HepG2 (cell line): ENCODE measurements around the gene CDH13. TPM values are rescaled to one million over a fixed set of nuclear protein-coding genes. Genes with fewer than 3 reads are reported as not detected.

Experiments
- ATAC-seq: fragments of 200-7000 bp; cut with Tn5 transposase; 3 replicates; pipeline ENCODE4 v1.9.1; 2020; ENCODE audit warnings: mild to moderate bottlenecking, moderate library complexity
- BruUV-seq: library from RNA; stranded (reverse); fragments of 400-500 nt; replicated peaks from 2 replicates; lab custom pipeline; 2021; lab: Mats Ljungman, UMichigan
- CTCF ChIA-PET: fragments of 300-600 bp; formaldehyde crosslinking; extraction: SDS; loops from one replicate; lab custom pipeline; 2021; ENCODE audit warnings: low total read pairs, inconsistent platforms, low intra/inter-chr PET ratio; lab: Yijun Ruan, JAX
- POLR2A ChIA-PET: fragments of 350-600 bp; sonication (Branson Sonifier 250); formaldehyde crosslinking; loops from one replicate; lab custom pipeline; 2020; ENCODE audit warnings: antibody characterized with exemption, inconsistent platforms; lab: Yijun Ruan, JAX
- DNase-seq: peaks from one replicate; pipeline ENCODE4 v3.0.0-alpha.2; 2015; ENCODE audit warnings: low spot score
- FAIRE-seq: peaks from 3 replicates; lab custom pipeline; 2011; peaks lifted over from hg19 to GRCh38; lab: Jason Lieb, UNC
- H2AFZ ChIP-seq: one replicate; pipeline ENCODE4 v1.6.1; 2011; ENCODE audit warnings: low read length, inconsistent platforms
- H3K27ac ChIP-seq: fragments of 300-600 bp; 3 replicates; pipeline ENCODE4 v1.8.0; 2011; ENCODE audit warnings: mixed run types, mild to moderate bottlenecking, mixed read lengths, low read length, inconsistent platforms; ENCODE audit not compliant: insufficient read depth; ENCODE audit errors: extremely low read length
- H3K27me3 ChIP-seq, 2 experiments: fragments of 200-600 bp in 1 of 2; 2 replicates in 1 of 2; 3 replicates in 1 of 2; pipeline versions ENCODE4 v1.6.0 to v1.8.0; 2011; ENCODE audit warnings: low read length in 2 of 2, mild to moderate bottlenecking in 2 of 2, moderate library complexity in 2 of 2, inconsistent platforms in 1 of 2; ENCODE audit not compliant: insufficient read depth in 2 of 2, control insufficient read depth in 1 of 2
- H3K36me3 ChIP-seq, 2 experiments: fragments of 200-600 bp in 1 of 2; replicated peaks in 1 of 2; 2 replicates in 1 of 2; 3 replicates in 1 of 2; pipeline versions ENCODE4 v1.5.1 to v1.8.0; 2011; ENCODE audit warnings: low read length in 2 of 2, inconsistent platforms in 1 of 2; ENCODE audit not compliant: insufficient read depth in 2 of 2, control insufficient read depth in 1 of 2
- H3K4me1 ChIP-seq: 2 replicates; pipeline ENCODE4 v1.5.1; 2012; ENCODE audit warnings: low read length, inconsistent platforms; ENCODE audit not compliant: insufficient read depth
- H3K4me2 ChIP-seq: 2 replicates; pipeline ENCODE4 v1.6.0; 2011; ENCODE audit warnings: low read depth, low read length, inconsistent platforms
- H3K4me3 ChIP-seq, 3 experiments: fragments of 200-600 bp in 1 of 3; sonication (generic), shearing (Covaris generic) in 1 of 3; replicated peaks in 1 of 3; 2 replicates each; pipeline ENCODE4 v1.5.1; 2011 to 2016; ENCODE audit warnings: low read length in 3 of 3, inconsistent platforms in 2 of 3, low read depth in 2 of 3, mild to moderate bottlenecking in 2 of 3, control low read depth in 1 of 3, mixed read lengths in 1 of 3; ENCODE audit not compliant: insufficient read depth in 1 of 3
- H3K79me2 ChIP-seq: one replicate; pipeline ENCODE4 v1.6.1; 2011; ENCODE audit warnings: low read length, inconsistent platforms; ENCODE audit not compliant: insufficient read depth
- H3K9ac ChIP-seq: 2 replicates; pipeline ENCODE4 v1.6.0; 2011; ENCODE audit warnings: mild to moderate bottlenecking, low read depth, low read length, inconsistent platforms; ENCODE audit not compliant: insufficient read depth
- H3K9me3 ChIP-seq: 2 replicates; pipeline ENCODE4 v1.5.1; 2012; ENCODE audit warnings: mild to moderate bottlenecking, low read length
- H4K20me1 ChIP-seq: 2 replicates; pipeline ENCODE4 v1.6.0; 2011; ENCODE audit warnings: inconsistent platforms, mild to moderate bottlenecking, low read length, moderate library complexity; ENCODE audit not compliant: insufficient read depth
- CBX2 ChIP-seq, 2 experiments: fragments of 200-600 bp in 1 of 2; sonication (generic); formaldehyde crosslinking in 1 of 2; IDR thresholded peaks; 2 replicates each; pipeline versions ENCODE4 v1.7.0 to v1.8.1; 2018 to 2022; ENCODE audit warnings: low read depth in 2 of 2, low read length in 1 of 2, mild to moderate bottlenecking in 1 of 2, missing genetic modification reagents in 1 of 2
- KLF15 ChIP-seq: sonication (generic); formaldehyde crosslinking; IDR thresholded peaks from 2 replicates; pipeline ENCODE4 v1.8.1; 2023; ENCODE audit warnings: borderline replicate concordance, mild to moderate bottlenecking, inconsistent platforms, missing genetic modification reagents, mixed read lengths
- KMT2A ChIP-seq: sonication (generic); formaldehyde crosslinking; IDR thresholded peaks from 2 replicates; pipeline ENCODE4 v1.4.0; 2020; ENCODE audit warnings: missing genetic modification reagents
- ZMAT3 ChIP-seq: sonication (generic); formaldehyde crosslinking; conservative IDR thresholded peaks from 2 replicates; pipeline ENCODE4 v1.7.0; 2021; ENCODE audit warnings: missing genetic modification reagents
- ZNF263 ChIP-seq: sonication (generic); formaldehyde crosslinking; IDR thresholded peaks from 2 replicates; pipeline ENCODE4 v1.4.0; 2020; ENCODE audit warnings: missing genetic modification reagents
- ZNF383 ChIP-seq: sonication (generic); formaldehyde crosslinking; IDR thresholded peaks from 2 replicates; pipeline ENCODE4 v1.4.0; 2020; ENCODE audit warnings: missing genetic modification reagents, mild to moderate bottlenecking, borderline replicate concordance
- ZNF543 ChIP-seq: sonication (generic); formaldehyde crosslinking; IDR thresholded peaks from 2 replicates; pipeline ENCODE4 v1.4.0; 2020; ENCODE audit warnings: mild to moderate bottlenecking, missing genetic modification reagents
- ZNF549 ChIP-seq: sonication (generic); formaldehyde crosslinking; IDR thresholded peaks from 2 replicates; pipeline ENCODE4 v1.5.0; 2020; ENCODE audit warnings: missing genetic modification reagents
- WGBS: methylation state at CpG from one replicate; pipeline ENCODE4 v1.1.6; 2017; ENCODE audit warnings: low lambda C conversion rate; 5-methylcytosine and 5-hydroxymethylcytosine counted together
- in situ Hi-C: cut with HindIII; loops from 2 replicates; pipeline ENCODE4 v1.10.0; 2017; ENCODE audit warnings: low pct_unique_long_range_greater_than_20kb; ENCODE audit not compliant: extremely low pct_ligation_motif_present
- intact Hi-C: fragments of 100-400 bp; cut with micrococcal nuclease; formaldehyde crosslinking; loops from one replicate; pipeline ENCODE4 v1.10.0; 2022; ENCODE audit not compliant: unreplicated experiment
- polyA plus RNA-seq, 8 experiments: library from polyadenylated mRNA; depleted of rRNA in 3 of 8; stranded (reverse) in 7 of 8; unstranded in 1 of 8; fragments of >200 nt; fragmentation: Illumina TruSeq in 4 of 8; extraction: Trizol in 4 of 8; gene quantifications; 2 replicates each; pipeline versions ENCODE4 v1.2.1 to v1.2.3, GENCODE V29; 2011 to 2016; ENCODE audit warnings: low read depth in 4 of 8, missing spikeins in 1 of 8, mixed read lengths in 1 of 8; ENCODE audit not compliant: insufficient read depth in 1 of 8
- total RNA-seq, 5 experiments: library from RNA; depleted of rRNA; stranded (reverse); fragments of >200 nt; fragmentation: Illumina TruSeq; extraction: Trizol; gene quantifications; 2 replicates each; pipeline ENCODE4 v1.2.3, GENCODE V29; 2016; ENCODE audit warnings: low read depth in 1 of 5
- TF ChIP-seq, protein P1 (sequence below): sonication (generic); formaldehyde crosslinking; IDR thresholded peaks from 2 replicates; pipeline ENCODE4 v1.8.1; 2023; ENCODE audit warnings: mild to moderate bottlenecking, missing genetic modification reagents
- TF ChIP-seq, protein P2 (sequence below), 2 experiments: sonication (generic) in 1 of 2; formaldehyde crosslinking in 1 of 2; IDR thresholded peaks; 2 replicates each; pipeline versions ENCODE4 v1.4.0 to v1.6.1; 2016 to 2020; ENCODE audit warnings: borderline replicate concordance in 1 of 2, low read depth in 1 of 2, mild to moderate bottlenecking in 1 of 2, missing genetic modification reagents in 1 of 2
- TF ChIP-seq, protein P3 (sequence below): sonication (generic); formaldehyde crosslinking; IDR thresholded peaks from 2 replicates; pipeline ENCODE4 v1.8.0; 2023; ENCODE audit warnings: mild to moderate bottlenecking, missing genetic modification reagents
- TF ChIP-seq, protein P4 (sequence below): sonication (generic); formaldehyde crosslinking; IDR thresholded peaks from 2 replicates; pipeline ENCODE4 v1.8.0; 2022; ENCODE audit warnings: mild to moderate bottlenecking, missing genetic modification reagents; ENCODE audit not compliant: insufficient replicate concordance

CDH13 gene
- total and polyA plus RNA-seq, 2 of the 13 experiments (the other 11 are each of a cell fraction or from before 2014, with no cell fraction given) = not detected

DNA sequence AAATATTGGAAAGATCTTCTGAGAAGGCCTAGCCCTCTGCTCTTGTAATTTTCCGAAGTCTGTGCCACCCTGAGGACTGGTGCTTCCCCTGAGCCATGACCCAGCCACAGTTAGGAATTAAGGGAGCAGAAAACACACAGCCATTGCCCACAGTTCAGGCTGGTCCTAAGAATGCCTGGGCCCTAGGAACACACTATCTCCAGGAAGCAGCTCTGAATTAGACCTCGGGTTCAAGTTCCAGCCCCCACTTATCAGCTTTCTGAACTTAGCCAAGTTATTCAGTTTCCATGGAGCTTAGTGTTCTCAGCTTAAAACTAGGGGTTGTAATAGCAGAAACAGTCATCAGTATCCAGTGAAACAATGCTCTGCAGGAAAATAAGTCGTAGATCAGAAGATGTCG lies 56.0 kb downstream of the CDH13 start (continued):
- no peak for TF ChIP-seq KLF15 (CRISPR knock-in tag)

DNA sequence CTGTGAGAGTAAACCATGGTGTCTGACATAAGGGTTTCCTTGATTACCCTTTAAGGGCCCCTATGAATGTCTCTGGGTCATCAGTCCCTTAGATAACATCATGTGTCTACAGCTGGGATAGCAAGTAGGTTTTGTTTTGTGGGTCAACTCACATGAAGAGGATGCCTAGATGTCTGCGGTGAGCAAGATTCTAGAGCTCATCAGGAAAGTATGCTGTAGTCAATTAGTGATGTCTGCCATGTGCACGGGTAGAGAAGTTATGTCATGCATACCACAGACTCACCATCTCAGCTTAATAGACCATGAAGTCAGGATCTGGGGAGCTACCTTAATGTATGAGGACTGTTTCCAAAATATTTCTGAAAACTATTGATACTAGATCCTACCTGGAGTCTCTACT lies 57.5 kb downstream of the CDH13 start:
- Histone ChIP-seq H3K27me3 (no peaks in the 10 kb centered on the region), H2AFZ (no peak overlapping the region), H3K27ac (no peak overlapping the region), H3K9me3 (no peaks in the 10 kb centered on the region), H3K9ac (no peak overlapping the region), H3K4me3 (no peak overlapping the region), H3K36me3 (no peaks in the 10 kb centered on the region), H3K4me2 (no peak overlapping the region), H3K79me2 (no peaks in the 10 kb centered on the region), H3K4me1 (no peaks in the 10 kb centered on the region), H4K20me1 (no peaks in the 10 kb centered on the region)
- ChIA-PET CTCF (no interaction called here), POLR2A (no interaction called here)
- FAIRE-seq (no peak), DNase-seq (no peak), ATAC-seq (no peak)
- intact Hi-C loops = no loop called here
- in situ Hi-C loops = no loop called here
- no TSS peak for BruUV-seq
- 77% methylated on average over 2 of the region's 2 CpGs for WGBS
- TF ChIP-seq, protein P1, sequence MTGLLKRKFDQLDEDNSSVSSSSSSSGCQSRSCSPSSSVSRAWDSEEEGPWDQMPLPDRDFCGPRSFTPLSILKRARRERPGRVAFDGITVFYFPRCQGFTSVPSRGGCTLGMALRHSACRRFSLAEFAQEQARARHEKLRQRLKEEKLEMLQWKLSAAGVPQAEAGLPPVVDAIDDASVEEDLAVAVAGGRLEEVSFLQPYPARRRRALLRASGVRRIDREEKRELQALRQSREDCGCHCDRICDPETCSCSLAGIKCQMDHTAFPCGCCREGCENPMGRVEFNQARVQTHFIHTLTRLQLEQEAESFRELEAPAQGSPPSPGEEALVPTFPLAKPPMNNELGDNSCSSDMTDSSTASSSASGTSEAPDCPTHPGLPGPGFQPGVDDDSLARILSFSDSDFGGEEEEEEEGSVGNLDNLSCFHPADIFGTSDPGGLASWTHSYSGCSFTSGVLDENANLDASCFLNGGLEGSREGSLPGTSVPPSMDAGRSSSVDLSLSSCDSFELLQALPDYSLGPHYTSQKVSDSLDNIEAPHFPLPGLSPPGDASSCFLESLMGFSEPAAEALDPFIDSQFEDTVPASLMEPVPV (CRISPR knock-in tag) = no peak
- TF ChIP-seq ZMAT3 (no peak), ZNF383 (CRISPR knock-in tag) (no peak), CBX2 (IDR thresholded peaks at IDR 0.05; ENCODE audit: low read depth, low read length) (no peak), CBX2 (CRISPR knock-in tag; IDR thresholded peaks at IDR 0.05; ENCODE audit: low read depth) (no peak), ZNF549 (CRISPR knock-in tag) (no peak), KMT2A (CRISPR knock-in tag) (no peak), ZNF543 (CRISPR knock-in tag) (no peak), ZNF263 (CRISPR knock-in tag) (no peak)
- TF ChIP-seq, protein P2, sequence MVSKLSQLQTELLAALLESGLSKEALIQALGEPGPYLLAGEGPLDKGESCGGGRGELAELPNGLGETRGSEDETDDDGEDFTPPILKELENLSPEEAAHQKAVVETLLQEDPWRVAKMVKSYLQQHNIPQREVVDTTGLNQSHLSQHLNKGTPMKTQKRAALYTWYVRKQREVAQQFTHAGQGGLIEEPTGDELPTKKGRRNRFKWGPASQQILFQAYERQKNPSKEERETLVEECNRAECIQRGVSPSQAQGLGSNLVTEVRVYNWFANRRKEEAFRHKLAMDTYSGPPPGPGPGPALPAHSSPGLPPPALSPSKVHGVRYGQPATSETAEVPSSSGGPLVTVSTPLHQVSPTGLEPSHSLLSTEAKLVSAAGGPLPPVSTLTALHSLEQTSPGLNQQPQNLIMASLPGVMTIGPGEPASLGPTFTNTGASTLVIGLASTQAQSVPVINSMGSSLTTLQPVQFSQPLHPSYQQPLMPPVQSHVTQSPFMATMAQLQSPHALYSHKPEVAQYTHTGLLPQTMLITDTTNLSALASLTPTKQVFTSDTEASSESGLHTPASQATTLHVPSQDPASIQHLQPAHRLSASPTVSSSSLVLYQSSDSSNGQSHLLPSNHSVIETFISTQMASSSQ (IDR thresholded peaks at IDR 0.05; ENCODE audit: low read depth) = no peak
- TF ChIP-seq, protein P2 (CRISPR knock-in tag; IDR thresholded peaks at IDR 0.05; ENCODE audit: borderline replicate concordance) = no peak
- TF ChIP-seq, protein P3, sequence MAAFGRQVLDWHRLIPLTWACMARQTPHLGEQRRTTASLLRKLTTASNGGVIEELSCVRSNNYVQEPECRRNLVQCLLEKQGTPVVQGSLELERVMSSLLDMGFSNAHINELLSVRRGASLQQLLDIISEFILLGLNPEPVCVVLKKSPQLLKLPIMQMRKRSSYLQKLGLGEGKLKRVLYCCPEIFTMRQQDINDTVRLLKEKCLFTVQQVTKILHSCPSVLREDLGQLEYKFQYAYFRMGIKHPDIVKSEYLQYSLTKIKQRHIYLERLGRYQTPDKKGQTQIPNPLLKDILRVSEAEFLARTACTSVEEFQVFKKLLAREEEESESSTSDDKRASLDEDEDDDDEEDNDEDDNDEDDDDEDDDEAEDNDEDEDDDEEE = no peak
- TF ChIP-seq, protein P4, sequence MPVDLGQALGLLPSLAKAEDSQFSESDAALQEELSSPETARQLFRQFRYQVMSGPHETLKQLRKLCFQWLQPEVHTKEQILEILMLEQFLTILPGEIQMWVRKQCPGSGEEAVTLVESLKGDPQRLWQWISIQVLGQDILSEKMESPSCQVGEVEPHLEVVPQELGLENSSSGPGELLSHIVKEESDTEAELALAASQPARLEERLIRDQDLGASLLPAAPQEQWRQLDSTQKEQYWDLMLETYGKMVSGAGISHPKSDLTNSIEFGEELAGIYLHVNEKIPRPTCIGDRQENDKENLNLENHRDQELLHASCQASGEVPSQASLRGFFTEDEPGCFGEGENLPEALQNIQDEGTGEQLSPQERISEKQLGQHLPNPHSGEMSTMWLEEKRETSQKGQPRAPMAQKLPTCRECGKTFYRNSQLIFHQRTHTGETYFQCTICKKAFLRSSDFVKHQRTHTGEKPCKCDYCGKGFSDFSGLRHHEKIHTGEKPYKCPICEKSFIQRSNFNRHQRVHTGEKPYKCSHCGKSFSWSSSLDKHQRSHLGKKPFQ = no peak
